AG09309 (cell line): ENCODE results near the gene GRIN3B.

Source experiments
- DNase-seq: peaks from one replicate; pipeline ENCODE4 v3.0.0-alpha.2; 2010; ENCODE audit warnings: low read depth
- H3K4me3 ChIP-seq: 2 replicates; pipeline ENCODE4 v1.5.1; 2011; ENCODE audit warnings: mild to moderate bottlenecking, low read depth, low read length, moderate library complexity; ENCODE audit not compliant: control insufficient read depth
- TF ChIP-seq, protein P1 (sequence below): IDR thresholded peaks from 2 replicates; pipeline ENCODE4 v1.5.1; 2011; ENCODE audit warnings: mild to moderate bottlenecking, low read depth, low read length, inconsistent platforms; ENCODE audit not compliant: insufficient read depth, control insufficient read depth; ENCODE audit errors: missing control alignments

GRIN3B gene

DNA sequence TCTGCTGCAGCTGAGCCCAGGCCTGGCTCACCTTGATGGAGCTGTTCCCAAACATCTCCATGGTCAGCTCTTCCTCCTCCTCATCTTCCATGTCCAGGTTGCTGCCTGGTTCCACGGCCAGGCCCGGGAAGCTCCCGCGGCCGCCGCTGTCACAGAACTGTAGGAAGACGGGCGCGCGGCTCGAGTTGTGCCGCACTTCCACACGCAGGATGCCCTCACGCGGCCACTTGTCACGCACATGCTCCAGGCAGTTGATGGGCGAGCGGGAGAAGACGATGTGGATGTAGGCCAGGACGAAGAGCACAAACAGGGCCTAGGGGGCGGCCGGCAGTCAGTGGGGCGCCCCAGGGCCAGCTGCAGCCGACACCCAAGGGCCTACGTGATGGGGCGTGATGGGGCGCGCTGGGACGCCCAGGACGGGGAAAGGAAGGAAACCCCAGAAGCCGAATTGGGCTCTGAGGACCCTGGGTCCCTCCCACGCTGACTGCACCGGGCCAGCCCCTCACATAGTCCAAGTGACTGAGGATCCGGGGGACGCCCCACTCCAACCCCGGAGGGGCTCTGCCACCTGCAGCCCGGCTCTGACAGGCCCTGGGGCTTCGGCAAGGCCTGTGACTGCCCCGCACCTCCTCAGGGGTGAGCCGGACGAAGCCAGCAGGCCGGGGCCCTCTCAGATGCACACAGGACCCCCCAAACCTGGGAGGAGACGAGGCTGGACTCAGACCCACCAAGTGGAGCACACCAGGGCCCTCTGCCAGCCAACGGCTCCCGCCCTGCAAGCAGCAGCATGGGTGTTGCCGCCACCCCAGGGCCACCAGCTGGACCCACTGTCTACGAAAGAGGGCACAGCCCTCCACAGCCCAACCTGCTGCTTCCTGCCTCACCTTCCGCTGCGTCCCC, 14.2 kb downstream of the GRIN3B start:
- TF ChIP-seq, protein P1, sequence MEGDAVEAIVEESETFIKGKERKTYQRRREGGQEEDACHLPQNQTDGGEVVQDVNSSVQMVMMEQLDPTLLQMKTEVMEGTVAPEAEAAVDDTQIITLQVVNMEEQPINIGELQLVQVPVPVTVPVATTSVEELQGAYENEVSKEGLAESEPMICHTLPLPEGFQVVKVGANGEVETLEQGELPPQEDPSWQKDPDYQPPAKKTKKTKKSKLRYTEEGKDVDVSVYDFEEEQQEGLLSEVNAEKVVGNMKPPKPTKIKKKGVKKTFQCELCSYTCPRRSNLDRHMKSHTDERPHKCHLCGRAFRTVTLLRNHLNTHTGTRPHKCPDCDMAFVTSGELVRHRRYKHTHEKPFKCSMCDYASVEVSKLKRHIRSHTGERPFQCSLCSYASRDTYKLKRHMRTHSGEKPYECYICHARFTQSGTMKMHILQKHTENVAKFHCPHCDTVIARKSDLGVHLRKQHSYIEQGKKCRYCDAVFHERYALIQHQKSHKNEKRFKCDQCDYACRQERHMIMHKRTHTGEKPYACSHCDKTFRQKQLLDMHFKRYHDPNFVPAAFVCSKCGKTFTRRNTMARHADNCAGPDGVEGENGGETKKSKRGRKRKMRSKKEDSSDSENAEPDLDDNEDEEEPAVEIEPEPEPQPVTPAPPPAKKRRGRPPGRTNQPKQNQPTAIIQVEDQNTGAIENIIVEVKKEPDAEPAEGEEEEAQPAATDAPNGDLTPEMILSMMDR: no peak
- H3K4me3 ChIP-seq: no peak overlapping the region
- no peak for DNase-seq

DNA sequence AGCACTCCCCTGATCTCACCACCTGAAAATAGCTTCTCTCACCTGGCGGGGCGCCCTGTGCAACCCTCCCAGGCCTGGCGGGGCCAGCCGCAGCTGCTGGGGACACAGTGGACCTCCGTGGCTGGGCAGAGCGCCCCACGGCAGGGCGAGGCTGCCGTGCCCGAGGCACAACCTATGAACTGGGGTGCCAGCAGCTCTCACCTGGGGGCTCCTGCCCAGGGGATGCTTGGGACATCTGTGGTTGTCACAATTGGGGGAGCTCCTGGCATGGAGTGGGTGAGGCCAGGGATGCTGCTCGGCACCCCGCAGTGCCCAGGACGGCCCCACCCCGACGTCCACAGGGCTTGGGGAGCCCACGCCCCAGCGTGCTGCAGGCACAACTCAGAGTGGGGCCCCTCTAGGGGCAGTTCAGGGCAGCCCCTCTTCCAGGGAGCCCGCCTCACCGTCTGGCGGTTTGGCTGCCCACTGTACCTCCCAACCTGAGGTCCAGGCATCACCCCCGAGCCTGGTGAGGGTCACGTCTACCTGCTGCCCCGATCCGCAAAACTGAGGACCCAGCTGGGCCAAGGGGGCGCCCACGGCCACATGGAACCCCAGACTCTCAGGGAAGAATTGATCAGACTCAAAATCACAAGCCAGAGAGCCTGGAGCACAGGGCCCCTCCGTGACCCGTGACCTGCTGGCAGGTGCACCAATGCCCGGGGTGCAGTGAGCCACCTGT, 15.0 kb downstream of the GRIN3B start:
- no peak for DNase-seq
- TF ChIP-seq, protein P1: no peak
- no peak overlapping the region for H3K4me3 ChIP-seq

DNA sequence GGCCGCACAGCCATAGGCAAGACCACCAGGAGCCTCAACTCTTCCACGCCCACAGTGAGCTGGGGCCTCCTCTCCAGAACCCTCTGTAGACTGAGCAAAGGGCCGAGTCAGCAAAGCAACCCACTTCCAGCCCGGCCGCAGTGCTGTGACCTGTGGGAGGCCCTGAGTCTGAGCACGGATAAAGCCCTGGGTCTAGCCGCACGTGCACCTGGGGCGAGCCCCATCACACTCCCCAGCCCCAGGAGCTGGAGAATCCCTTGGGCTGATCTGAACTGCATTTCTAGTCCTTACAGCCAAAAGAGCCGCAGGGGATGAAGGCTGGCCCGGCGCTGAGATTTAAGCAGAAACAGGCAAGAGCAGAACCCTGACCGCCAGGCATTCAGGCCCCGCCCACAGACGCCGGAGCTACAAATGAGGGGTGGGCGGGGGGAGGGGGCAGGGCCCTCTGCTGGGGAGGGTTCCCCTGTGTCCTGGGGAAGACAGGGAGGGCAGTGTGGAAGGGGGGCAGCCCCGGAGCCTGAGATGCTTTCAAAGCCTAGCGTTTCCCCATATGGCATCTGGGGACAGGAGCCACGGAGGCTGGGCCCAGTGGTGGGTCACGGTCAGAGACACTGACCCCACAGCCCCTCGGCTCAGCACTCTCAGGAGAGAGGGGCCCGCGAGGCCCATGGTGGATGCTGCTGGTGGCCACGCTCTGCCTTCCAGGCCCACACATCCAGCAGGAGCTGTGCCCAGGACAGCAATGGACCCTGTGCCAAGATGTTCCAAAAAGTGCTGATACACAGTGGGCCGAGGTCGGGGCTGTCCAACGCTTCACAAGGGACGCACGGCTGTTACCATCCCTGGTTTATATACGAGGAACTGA, 15.8 kb downstream of the GRIN3B start:
- DNase-seq: no peak
- TF ChIP-seq, protein P1: no peak
- H3K4me3 ChIP-seq: no peak overlapping the region

DNA sequence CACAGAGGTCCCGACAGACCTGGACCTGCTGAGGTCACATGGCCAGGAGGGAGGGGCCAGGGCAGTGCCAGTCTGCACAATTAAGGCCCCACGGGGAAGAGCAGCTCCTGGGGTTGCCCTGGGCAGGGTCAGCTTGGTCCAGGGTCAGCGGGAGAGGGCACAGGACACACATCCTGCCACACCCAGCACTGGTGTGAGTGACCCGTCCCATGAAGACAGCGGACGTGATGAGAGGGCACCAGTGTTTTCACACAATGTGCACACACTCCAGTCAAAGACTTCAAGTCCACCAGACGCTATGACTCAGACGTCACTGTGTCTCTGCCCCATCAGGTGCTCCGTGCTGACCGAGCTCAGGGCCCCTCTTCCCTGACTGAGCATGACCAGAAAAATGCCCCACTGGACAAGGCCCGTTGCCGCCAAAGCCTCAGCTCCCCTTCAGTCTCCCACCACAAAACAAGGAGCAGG, 16.5 kb downstream of the GRIN3B start:
- DNase-seq: no peak
- TF ChIP-seq, protein P1: no peak
- H3K4me3 ChIP-seq: no peak overlapping the region

DNA sequence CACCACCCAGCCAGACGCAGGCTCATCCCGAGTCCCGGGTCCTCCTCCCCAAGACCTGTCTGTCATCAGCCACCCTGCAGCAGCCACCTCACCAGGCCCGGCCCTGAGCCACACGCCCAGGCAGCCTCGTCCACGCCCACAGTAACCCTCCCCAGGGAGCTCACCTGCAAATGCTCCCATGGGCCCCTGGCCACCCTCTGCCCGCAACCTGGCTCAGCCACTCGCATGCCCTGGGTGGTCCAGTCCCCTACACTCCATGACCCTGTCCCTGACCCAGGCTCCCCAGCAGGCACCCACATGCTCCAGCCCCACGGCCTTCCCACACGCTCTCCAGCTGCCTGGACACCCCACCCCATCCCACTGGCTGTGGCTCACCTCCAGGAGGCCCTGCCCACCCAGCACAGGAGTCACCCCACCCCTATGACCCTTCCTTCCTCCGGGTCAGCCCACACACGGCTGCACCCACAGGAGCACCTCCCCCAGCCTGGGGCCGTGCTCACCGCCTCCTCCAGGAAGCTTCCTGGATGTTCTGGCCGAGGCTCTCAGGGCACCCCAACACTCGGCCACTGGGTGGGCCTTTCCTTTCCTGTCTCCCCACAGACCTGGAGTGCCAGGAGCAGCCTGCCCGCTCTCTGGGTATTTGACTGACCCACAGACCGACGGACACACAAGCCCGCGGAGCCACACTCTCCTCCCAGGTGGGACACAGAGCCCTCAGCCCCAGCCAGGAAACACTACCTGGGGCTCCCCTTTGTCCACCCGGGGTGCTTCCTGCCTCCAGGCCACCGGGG, 17.1 kb downstream of the GRIN3B start:
- H3K4me3 ChIP-seq: no peak overlapping the region; the same call in 1 of the 2 replicates
- TF ChIP-seq, protein P1: no peak
- no peak for DNase-seq
